HepG2 (cell line): ENCODE data around the gene PARP1. TPM values are rescaled to one million over a fixed set of nuclear protein-coding genes. Genes with fewer than 3 reads are reported as not detected.

ENCODE experiments used
- ATAC-seq: fragments of 200-7000 bp; cut with Tn5 transposase; 3 replicates; pipeline ENCODE4 v1.9.1; 2020; ENCODE audit warnings: mild to moderate bottlenecking, moderate library complexity
- BruUV-seq: library from RNA; stranded (reverse); fragments of 400-500 nt; replicated peaks from 2 replicates; lab custom pipeline; 2021; lab: Mats Ljungman, UMichigan
- CTCF ChIA-PET: fragments of 300-600 bp; formaldehyde crosslinking; extraction: SDS; loops from one replicate; lab custom pipeline; 2021; ENCODE audit warnings: low total read pairs, inconsistent platforms, low intra/inter-chr PET ratio; lab: Yijun Ruan, JAX
- POLR2A ChIA-PET: fragments of 350-600 bp; sonication (Branson Sonifier 250); formaldehyde crosslinking; loops from one replicate; lab custom pipeline; 2020; ENCODE audit warnings: antibody characterized with exemption, inconsistent platforms; lab: Yijun Ruan, JAX
- DNase-seq: peaks from one replicate; pipeline ENCODE4 v3.0.0-alpha.2; 2015; ENCODE audit warnings: low spot score
- FAIRE-seq: peaks from 3 replicates; lab custom pipeline; 2011; peaks lifted over from hg19 to GRCh38; lab: Jason Lieb, UNC
- H2AFZ ChIP-seq: one replicate; pipeline ENCODE4 v1.6.1; 2011; ENCODE audit warnings: low read length, inconsistent platforms
- H3K27ac ChIP-seq: fragments of 300-600 bp; 3 replicates; pipeline ENCODE4 v1.8.0; 2011; ENCODE audit warnings: mixed run types, mild to moderate bottlenecking, mixed read lengths, low read length, inconsistent platforms; ENCODE audit not compliant: insufficient read depth; ENCODE audit errors: extremely low read length
- H3K27me3 ChIP-seq, 2 experiments: fragments of 200-600 bp in 1 of 2; 2 replicates in 1 of 2; 3 replicates in 1 of 2; pipeline versions ENCODE4 v1.6.0 to v1.8.0; 2011; ENCODE audit warnings: low read length in 2 of 2, mild to moderate bottlenecking in 2 of 2, moderate library complexity in 2 of 2, inconsistent platforms in 1 of 2; ENCODE audit not compliant: insufficient read depth in 2 of 2, control insufficient read depth in 1 of 2
- H3K36me3 ChIP-seq, 2 experiments: fragments of 200-600 bp in 1 of 2; replicated peaks in 1 of 2; 2 replicates in 1 of 2; 3 replicates in 1 of 2; pipeline versions ENCODE4 v1.5.1 to v1.8.0; 2011; ENCODE audit warnings: low read length in 2 of 2, inconsistent platforms in 1 of 2; ENCODE audit not compliant: insufficient read depth in 2 of 2, control insufficient read depth in 1 of 2
- H3K4me1 ChIP-seq: 2 replicates; pipeline ENCODE4 v1.5.1; 2012; ENCODE audit warnings: low read length, inconsistent platforms; ENCODE audit not compliant: insufficient read depth
- H3K4me2 ChIP-seq: 2 replicates; pipeline ENCODE4 v1.6.0; 2011; ENCODE audit warnings: low read depth, low read length, inconsistent platforms
- H3K4me3 ChIP-seq, 3 experiments: fragments of 200-600 bp in 1 of 3; sonication (generic), shearing (Covaris generic) in 1 of 3; replicated peaks in 1 of 3; 2 replicates each; pipeline ENCODE4 v1.5.1; 2011 to 2016; ENCODE audit warnings: low read length in 3 of 3, inconsistent platforms in 2 of 3, low read depth in 2 of 3, mild to moderate bottlenecking in 2 of 3, control low read depth in 1 of 3, mixed read lengths in 1 of 3; ENCODE audit not compliant: insufficient read depth in 1 of 3
- H3K79me2 ChIP-seq: one replicate; pipeline ENCODE4 v1.6.1; 2011; ENCODE audit warnings: low read length, inconsistent platforms; ENCODE audit not compliant: insufficient read depth
- H3K9ac ChIP-seq: 2 replicates; pipeline ENCODE4 v1.6.0; 2011; ENCODE audit warnings: mild to moderate bottlenecking, low read depth, low read length, inconsistent platforms; ENCODE audit not compliant: insufficient read depth
- H3K9me3 ChIP-seq: 2 replicates; pipeline ENCODE4 v1.5.1; 2012; ENCODE audit warnings: mild to moderate bottlenecking, low read length
- H4K20me1 ChIP-seq: 2 replicates; pipeline ENCODE4 v1.6.0; 2011; ENCODE audit warnings: inconsistent platforms, mild to moderate bottlenecking, low read length, moderate library complexity; ENCODE audit not compliant: insufficient read depth
- ATM ChIP-seq: fragments of 450-650 bp; IDR thresholded peaks from 2 replicates; pipeline ENCODE4 v1.7.1; 2017; ENCODE audit warnings: mild to moderate bottlenecking, borderline replicate concordance
- GATAD2A ChIP-seq: IDR thresholded peaks from 2 replicates; pipeline ENCODE4 v1.6.1; 2016
- GTF2F1 ChIP-seq: fragments of 150-350 bp; IDR thresholded peaks from 2 replicates; pipeline ENCODE4 v1.6.1; 2014; ENCODE audit warnings: low read length
- LCORL ChIP-seq, 2 experiments: fragments of 450-650 bp in 1 of 2; sonication (generic) in 1 of 2; formaldehyde crosslinking in 1 of 2; IDR thresholded peaks; 2 replicates each; pipeline versions ENCODE4 v1.5.0 to v1.6.1; 2017 to 2020; ENCODE audit warnings: antibody characterized with exemption in 1 of 2, missing genetic modification reagents in 1 of 2
- MZF1 ChIP-seq: sonication (generic); formaldehyde crosslinking; IDR thresholded peaks from 2 replicates; pipeline ENCODE4 v1.8.1; 2023; ENCODE audit warnings: mild to moderate bottlenecking, missing genetic modification reagents, borderline replicate concordance
- SMYD3 ChIP-seq: sonication (generic); formaldehyde crosslinking; IDR thresholded peaks from 2 replicates; pipeline ENCODE4 v1.8.1; 2023; ENCODE audit warnings: mild to moderate bottlenecking, missing genetic modification reagents
- SNAPC2 ChIP-seq: sonication (generic); formaldehyde crosslinking; IDR thresholded peaks from 2 replicates; pipeline ENCODE4 v1.8.1; 2022; ENCODE audit warnings: mild to moderate bottlenecking, missing genetic modification reagents
- TEAD3 ChIP-seq: optimal IDR thresholded peaks from 2 replicates; pipeline ENCODE3; 2016; ENCODE audit warnings: borderline replicate concordance
- WGBS: methylation state at CpG from one replicate; pipeline ENCODE4 v1.1.6; 2017; ENCODE audit warnings: low lambda C conversion rate; 5-methylcytosine and 5-hydroxymethylcytosine counted together
- in situ Hi-C: cut with HindIII; loops from 2 replicates; pipeline ENCODE4 v1.10.0; 2017; ENCODE audit warnings: low pct_unique_long_range_greater_than_20kb; ENCODE audit not compliant: extremely low pct_ligation_motif_present
- intact Hi-C: fragments of 100-400 bp; cut with micrococcal nuclease; formaldehyde crosslinking; loops from one replicate; pipeline ENCODE4 v1.10.0; 2022; ENCODE audit not compliant: unreplicated experiment
- polyA plus RNA-seq, 8 experiments: library from polyadenylated mRNA; depleted of rRNA in 3 of 8; stranded (reverse) in 7 of 8; unstranded in 1 of 8; fragments of >200 nt; fragmentation: Illumina TruSeq in 4 of 8; extraction: Trizol in 4 of 8; gene quantifications; 2 replicates each; pipeline versions ENCODE4 v1.2.1 to v1.2.3, GENCODE V29; 2011 to 2016; ENCODE audit warnings: low read depth in 4 of 8, missing spikeins in 1 of 8, mixed read lengths in 1 of 8; ENCODE audit not compliant: insufficient read depth in 1 of 8
- total RNA-seq, 5 experiments: library from RNA; depleted of rRNA; stranded (reverse); fragments of >200 nt; fragmentation: Illumina TruSeq; extraction: Trizol; gene quantifications; 2 replicates each; pipeline ENCODE4 v1.2.3, GENCODE V29; 2016; ENCODE audit warnings: low read depth in 1 of 5
- TF ChIP-seq, protein P1 (sequence below): sonication (generic); formaldehyde crosslinking; IDR thresholded peaks from 2 replicates; pipeline ENCODE4 v1.5.0; 2020; ENCODE audit warnings: mild to moderate bottlenecking, missing genetic modification reagents, borderline replicate concordance

The PARP1 gene
- total and polyA plus RNA-seq, 2 of the 13 experiments (the other 11 are each of a cell fraction or from before 2014, with no cell fraction given): 50.1 to 85.2 TPM

DNA sequence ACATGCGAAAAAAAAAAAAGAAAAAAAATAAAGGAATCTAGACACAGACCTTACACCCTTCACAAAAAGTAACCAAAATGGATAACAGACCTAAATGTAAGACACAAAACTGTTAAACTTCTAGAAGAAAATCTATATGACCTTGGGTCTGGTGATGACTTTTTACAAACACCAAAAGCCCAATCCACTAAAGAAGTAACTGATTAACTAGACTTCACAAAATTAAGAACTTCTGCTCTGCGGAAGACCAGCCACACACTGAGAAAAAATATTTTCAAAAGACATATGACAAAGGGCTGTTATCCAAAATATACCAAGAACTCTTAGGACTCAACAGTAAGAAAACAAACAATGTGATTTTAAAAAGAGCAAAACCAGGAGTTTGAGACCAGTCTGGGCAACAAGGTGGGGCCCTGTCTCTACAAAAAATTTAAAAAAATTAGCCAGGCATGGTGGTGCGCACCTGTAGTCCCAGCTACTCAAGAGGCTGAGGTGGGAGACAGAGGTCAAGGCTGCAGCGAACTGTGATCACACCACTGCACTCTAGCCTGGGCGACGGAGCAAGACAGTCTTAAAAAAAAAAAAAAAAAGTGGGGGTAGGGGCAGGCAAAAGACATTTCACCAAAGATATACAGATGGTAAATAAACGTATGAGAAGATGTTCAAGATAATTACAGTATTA, 9.8 kb downstream of the PARP1 start (continued):
- no peak for TF ChIP-seq MZF1 (CRISPR knock-in tag)

DNA sequence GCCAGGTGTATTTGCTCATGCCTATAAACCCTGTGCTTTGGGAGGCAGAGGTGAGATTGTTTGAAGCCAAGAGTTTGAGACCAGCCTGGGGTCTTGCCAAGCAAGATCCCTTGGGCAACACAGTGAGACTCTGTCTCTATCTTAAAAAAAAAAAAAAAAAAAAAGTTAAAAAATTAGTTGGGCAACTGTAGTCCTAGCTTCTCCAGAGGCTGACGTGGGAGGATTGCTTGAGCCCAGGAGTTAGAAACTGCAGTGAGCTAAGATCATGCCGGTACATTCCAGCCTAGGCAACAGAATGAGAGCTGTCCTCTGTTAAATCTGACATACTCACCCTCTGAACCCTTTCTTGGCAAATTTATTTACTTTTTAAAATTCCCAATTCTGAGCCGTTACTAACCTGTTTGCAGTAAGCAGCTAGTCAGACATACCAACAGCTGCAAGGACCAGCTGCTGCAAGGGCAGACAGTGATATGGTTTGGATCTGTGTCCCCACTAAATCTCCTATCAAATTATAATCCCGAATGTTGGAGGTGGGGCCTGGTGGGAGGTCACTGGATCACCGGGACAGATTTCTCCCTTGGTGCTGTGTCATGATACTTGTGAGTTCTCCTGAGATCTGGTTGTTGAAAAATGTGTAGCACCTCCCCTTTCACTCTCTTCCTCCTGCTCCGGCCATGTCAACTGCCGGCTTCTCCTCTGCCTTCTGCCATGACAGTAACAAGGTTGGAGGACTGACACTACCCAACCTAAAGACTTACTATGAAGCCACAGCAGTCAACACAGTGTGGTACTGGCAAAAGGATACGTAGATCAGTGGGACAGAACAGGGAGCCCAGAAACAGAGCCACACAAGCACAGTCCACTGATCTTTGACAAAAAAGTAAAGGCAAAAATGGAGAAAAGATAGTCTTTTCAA, 10.6 kb downstream of the PARP1 start:
- in situ Hi-C loops: no loop called here
- no peak for DNase-seq
- H3K36me3 ChIP-seq: peaks cover 13 to 50% of the 10 kb centered on the region in 2 experiments
- H3K9me3 ChIP-seq: no peaks in the 10 kb centered on the region
- H3K4me2 ChIP-seq: peak overlapping the region; percentile 47
- no peaks in the 10 kb centered on the region for H3K27me3 ChIP-seq
- H3K9ac ChIP-seq: no peak overlapping the region
- no peak overlapping the region for H2AFZ ChIP-seq
- intact Hi-C loops: no loop called here
- peaks cover 6% of the 10 kb centered on the region for H3K79me2 ChIP-seq
- H4K20me1 ChIP-seq: no peaks in the 10 kb centered on the region
- H3K4me1 ChIP-seq: peaks cover 34% of the 10 kb centered on the region
- CTCF ChIA-PET: no interaction called here
- peak; percentile 62 for ATAC-seq
- no TSS peak for BruUV-seq
- no peak for FAIRE-seq
- H3K4me3 ChIP-seq: no peak overlapping the region
- peak overlapping the region; percentile 66 for H3K27ac ChIP-seq
- POLR2A ChIA-PET: interaction anchor here (1.0 to 1.2 kb wide), 2 partner anchors 8 to 10 kb away, joined by 3 read pairs; partner anchors contain the start of gene PARP1
- TF ChIP-seq SNAPC2 (CRISPR knock-in tag) (no peak), GTF2F1 (no peak), GATAD2A (0 out of 2 replicates have a peak, but pooled peaks have one; percentile 11), TEAD3 (CRISPR knock-in tag) (peak; percentile 44), SMYD3 (0 out of 2 replicates have a peak, but pooled peaks have one; percentile 28), ATM (no peak), LCORL (IDR thresholded peaks at IDR 0.05) (no peak), LCORL (CRISPR knock-in tag; IDR thresholded peaks at IDR 0.05) (peak; percentile 50)
- TF ChIP-seq, protein P1, sequence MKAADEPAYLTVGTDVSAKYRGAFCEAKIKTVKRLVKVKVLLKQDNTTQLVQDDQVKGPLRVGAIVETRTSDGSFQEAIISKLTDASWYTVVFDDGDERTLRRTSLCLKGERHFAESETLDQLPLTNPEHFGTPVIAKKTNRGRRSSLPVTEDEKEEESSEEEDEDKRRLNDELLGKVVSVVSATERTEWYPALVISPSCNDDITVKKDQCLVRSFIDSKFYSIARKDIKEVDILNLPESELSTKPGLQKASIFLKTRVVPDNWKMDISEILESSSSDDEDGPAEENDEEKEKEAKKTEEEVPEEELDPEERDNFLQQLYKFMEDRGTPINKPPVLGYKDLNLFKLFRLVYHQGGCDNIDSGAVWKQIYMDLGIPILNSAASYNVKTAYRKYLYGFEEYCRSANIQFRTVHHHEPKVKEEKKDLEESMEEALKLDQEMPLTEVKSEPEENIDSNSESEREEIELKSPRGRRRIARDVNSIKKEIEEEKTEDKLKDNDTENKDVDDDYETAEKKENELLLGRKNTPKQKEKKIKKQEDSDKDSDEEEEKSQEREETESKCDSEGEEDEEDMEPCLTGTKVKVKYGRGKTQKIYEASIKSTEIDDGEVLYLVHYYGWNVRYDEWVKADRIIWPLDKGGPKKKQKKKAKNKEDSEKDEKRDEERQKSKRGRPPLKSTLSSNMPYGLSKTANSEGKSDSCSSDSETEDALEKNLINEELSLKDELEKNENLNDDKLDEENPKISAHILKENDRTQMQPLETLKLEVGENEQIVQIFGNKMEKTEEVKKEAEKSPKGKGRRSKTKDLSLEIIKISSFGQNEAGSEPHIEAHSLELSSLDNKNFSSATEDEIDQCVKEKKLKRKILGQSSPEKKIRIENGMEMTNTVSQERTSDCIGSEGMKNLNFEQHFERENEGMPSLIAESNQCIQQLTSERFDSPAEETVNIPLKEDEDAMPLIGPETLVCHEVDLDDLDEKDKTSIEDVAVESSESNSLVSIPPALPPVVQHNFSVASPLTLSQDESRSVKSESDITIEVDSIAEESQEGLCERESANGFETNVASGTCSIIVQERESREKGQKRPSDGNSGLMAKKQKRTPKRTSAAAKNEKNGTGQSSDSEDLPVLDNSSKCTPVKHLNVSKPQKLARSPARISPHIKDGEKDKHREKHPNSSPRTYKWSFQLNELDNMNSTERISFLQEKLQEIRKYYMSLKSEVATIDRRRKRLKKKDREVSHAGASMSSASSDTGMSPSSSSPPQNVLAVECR (CRISPR knock-in tag): 0 out of 2 replicates have a peak, but pooled peaks have one; percentile 15
- WGBS: 76% methylated on average over 8 of the region's 8 CpGs
